ENCODE data around the gene RUNX3. TPM values are rescaled to one million over a fixed set of nuclear protein-coding genes. Genes with fewer than 3 reads are reported as not detected.

RUNX3 gene
- total RNA-seq, 1 experiment from 2014 or later, result 22.6 TPM

DNA sequence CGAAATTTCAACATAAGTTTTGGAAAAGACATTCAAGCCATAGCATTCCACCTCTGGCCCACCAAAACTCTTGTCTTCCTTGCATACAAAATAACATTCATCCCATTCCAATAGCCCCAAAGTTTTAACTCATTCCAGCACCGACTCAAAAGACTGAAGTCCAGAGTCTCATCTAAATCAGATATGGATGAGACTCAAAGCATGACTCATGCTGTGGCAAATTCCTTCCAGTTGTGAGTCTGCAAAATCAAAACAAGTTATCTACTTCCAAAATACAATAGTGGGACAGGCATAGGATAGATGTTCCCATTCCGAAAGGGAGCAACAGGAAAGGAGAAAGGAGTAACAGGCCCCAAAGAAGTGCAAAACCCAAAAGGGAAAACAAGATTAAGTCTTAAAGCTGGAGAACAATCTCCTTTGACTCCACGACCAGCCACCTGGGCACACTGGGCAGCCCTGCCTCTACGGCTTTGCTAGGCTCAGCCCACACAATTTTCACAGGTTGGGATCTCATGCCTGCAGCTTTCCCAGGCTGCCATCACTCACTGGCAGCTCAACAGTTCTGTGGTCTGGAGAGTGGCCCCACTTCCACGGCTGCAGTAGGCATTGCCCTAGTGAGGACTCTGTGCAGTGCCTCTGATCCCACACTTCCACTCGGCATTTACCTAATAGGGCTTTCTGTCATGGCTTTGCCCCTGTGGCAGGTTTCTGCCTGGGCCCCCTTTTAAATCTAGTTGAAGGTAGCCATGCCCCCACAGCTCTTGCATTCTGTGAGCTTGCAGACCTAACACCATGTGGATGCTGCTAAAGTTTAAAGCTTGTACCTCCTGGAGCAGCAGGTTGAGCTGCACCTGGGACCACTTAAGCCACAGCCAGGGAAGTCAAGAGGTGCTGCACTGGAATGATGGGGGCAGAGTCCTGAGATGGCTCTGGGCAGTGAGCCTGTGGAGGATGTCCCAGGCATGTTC, 51.0 kb downstream of the RUNX3 start:
- DNase-seq (ENCODE audit: low read depth, low spot score), result no peak
- no peak for ATAC-seq
- BruUV-seq (replicated peaks), result no TSS peak

More for the DNA sequence above, 51.0 kb downstream of the RUNX3 start:
- TF ChIP-seq TCF7L2 (IDR thresholded peaks at IDR 0.05; ENCODE audit: borderline replicate concordance, extremely low read depth, insufficient read depth, insufficient read length) (no peak), FOSL1 (IDR thresholded peaks at IDR 0.05; ENCODE audit: low read depth) (no peak), JUND (IDR thresholded peaks at IDR 0.05) (no peak), CEBPB (IDR thresholded peaks at IDR 0.05; ENCODE audit: low read depth) (no peak), EZH2phosphoT487 (IDR thresholded peaks at IDR 0.05; ENCODE audit: borderline replicate concordance) (no peak), ZNF274 (IDR thresholded peaks at IDR 0.05; ENCODE audit: low read depth, low read length) (no peak), YY1 (IDR thresholded peaks at IDR 0.05; ENCODE audit: extremely low read depth, insufficient replicate concordance, low read depth, low read length) (no peak), CBX3 (IDR thresholded peaks at IDR 0.05; ENCODE audit: low read depth) (no peak), SP1 (IDR thresholded peaks at IDR 0.05; ENCODE audit: low read depth) (no peak), ELF1 (IDR thresholded peaks at IDR 0.05; ENCODE audit: borderline replicate concordance, low read depth) (no peak), EGR1 (IDR thresholded peaks at IDR 0.05; ENCODE audit: low read depth) (no peak), EZH2 (IDR thresholded peaks at IDR 0.05) (no peak), SIN3A (IDR thresholded peaks at IDR 0.05; ENCODE audit: low read depth) (no peak), RAD21 (IDR thresholded peaks at IDR 0.05; ENCODE audit: low read depth) (no peak), SRF (IDR thresholded peaks at IDR 0.05; ENCODE audit: low read depth) (no peak), ZFX (IDR thresholded peaks at IDR 0.05) (no peak)
- TF ChIP-seq, protein P1, sequence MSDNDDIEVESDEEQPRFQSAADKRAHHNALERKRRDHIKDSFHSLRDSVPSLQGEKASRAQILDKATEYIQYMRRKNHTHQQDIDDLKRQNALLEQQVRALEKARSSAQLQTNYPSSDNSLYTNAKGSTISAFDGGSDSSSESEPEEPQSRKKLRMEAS (IDR thresholded peaks at IDR 0.05), result no peak
- TF ChIP-seq, protein P2, sequence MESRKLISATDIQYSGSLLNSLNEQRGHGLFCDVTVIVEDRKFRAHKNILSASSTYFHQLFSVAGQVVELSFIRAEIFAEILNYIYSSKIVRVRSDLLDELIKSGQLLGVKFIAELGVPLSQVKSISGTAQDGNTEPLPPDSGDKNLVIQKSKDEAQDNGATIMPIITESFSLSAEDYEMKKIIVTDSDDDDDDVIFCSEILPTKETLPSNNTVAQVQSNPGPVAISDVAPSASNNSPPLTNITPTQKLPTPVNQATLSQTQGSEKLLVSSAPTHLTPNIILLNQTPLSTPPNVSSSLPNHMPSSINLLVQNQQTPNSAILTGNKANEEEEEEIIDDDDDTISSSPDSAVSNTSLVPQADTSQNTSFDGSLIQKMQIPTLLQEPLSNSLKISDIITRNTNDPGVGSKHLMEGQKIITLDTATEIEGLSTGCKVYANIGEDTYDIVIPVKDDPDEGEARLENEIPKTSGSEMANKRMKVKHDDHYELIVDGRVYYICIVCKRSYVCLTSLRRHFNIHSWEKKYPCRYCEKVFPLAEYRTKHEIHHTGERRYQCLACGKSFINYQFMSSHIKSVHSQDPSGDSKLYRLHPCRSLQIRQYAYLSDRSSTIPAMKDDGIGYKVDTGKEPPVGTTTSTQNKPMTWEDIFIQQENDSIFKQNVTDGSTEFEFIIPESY (IDR thresholded peaks at IDR 0.05; ENCODE audit: extremely low read depth, insufficient replicate concordance, low read length), result no peak
- TF ChIP-seq, protein P3, sequence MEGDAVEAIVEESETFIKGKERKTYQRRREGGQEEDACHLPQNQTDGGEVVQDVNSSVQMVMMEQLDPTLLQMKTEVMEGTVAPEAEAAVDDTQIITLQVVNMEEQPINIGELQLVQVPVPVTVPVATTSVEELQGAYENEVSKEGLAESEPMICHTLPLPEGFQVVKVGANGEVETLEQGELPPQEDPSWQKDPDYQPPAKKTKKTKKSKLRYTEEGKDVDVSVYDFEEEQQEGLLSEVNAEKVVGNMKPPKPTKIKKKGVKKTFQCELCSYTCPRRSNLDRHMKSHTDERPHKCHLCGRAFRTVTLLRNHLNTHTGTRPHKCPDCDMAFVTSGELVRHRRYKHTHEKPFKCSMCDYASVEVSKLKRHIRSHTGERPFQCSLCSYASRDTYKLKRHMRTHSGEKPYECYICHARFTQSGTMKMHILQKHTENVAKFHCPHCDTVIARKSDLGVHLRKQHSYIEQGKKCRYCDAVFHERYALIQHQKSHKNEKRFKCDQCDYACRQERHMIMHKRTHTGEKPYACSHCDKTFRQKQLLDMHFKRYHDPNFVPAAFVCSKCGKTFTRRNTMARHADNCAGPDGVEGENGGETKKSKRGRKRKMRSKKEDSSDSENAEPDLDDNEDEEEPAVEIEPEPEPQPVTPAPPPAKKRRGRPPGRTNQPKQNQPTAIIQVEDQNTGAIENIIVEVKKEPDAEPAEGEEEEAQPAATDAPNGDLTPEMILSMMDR (IDR thresholded peaks at IDR 0.05 in 2 of 3, conservative IDR thresholded peaks at IDR 0.05 in 1 of 3; ENCODE audit: borderline replicate concordance in 1 of 3, insufficient read depth in 1 of 3, low read depth in 2 of 3, low read length in 2 of 3), result no peak
- H3K4me2 ChIP-seq (ENCODE audit: low read length), result no peak overlapping the region
- ChIA-PET CTCF (no interaction called here), RAD21 (ENCODE audit: low non-redundant PET in 1 of 2, low total read pairs in 2 of 2, uncharacterized antibody in 2 of 2, unreplicated experiment in 2 of 2) (no interaction called here), POLR2A (no interaction called here)
- no peaks in the 10 kb centered on the region for H3K9me3 ChIP-seq (ENCODE audit: control insufficient read depth in 1 of 2, insufficient read depth in 1 of 2, low read depth in 1 of 2, low read length in 2 of 2)
- no peaks in the 10 kb centered on the region for H3K9me2 ChIP-seq (ENCODE audit: insufficient read depth)
- H3K4me1 ChIP-seq (ENCODE audit: control insufficient read depth in 1 of 2, insufficient read depth in 2 of 2, low read length in 2 of 2), result peaks cover 0 to 11% of the 10 kb centered on the region in 2 experiments; a peak in 3 of 4 replicates
- H3K79me2 ChIP-seq (ENCODE audit: insufficient read depth, low read length), result no peaks in the 10 kb centered on the region
- intact Hi-C loops (cut with micrococcal nuclease), result no loop called here
- H2AFZ ChIP-seq (ENCODE audit: low read depth, low read length, poor library complexity, severe bottlenecking), result no peak overlapping the region
- no peaks in the 10 kb centered on the region for H3K27me3 ChIP-seq (ENCODE audit: insufficient read depth, low read length)
- no peak overlapping the region for H3K9ac ChIP-seq (ENCODE audit: low read length)
- H3K36me3 ChIP-seq (ENCODE audit: control insufficient read depth in 1 of 2, insufficient read depth in 2 of 2, low read length in 2 of 2), result no peaks in the 10 kb centered on the region
- no peak overlapping the region for H3K27ac ChIP-seq (ENCODE audit: low read depth, low read length)
- no peaks in the 10 kb centered on the region for H4K20me1 ChIP-seq (ENCODE audit: insufficient read depth)
- H3K4me3 ChIP-seq (replicated peaks in 1 of 2; ENCODE audit: low read depth in 1 of 2, low read length in 2 of 2), result no peak overlapping the region
